H54 (cell line): ENCODE results near the gene SAMD4B.
"Not testable (repeated sequence)": the region's sequence is repeated elsewhere in the genome, so short reads cannot be mapped to it uniquely, and the experiment has no call there.

ENCODE experiments used
- DNase-seq: peaks from one replicate; pipeline ENCODE4 v3.0.0; 2011; ENCODE audit warnings: low spot score, mixed read lengths; ENCODE audit not compliant: insufficient read length
- FAIRE-seq: peaks from 3 replicates; lab custom pipeline; 2011; peaks lifted over from hg19 to GRCh38; lab: Jason Lieb, UNC
- POLR2A ChIP-seq: IDR thresholded peaks from 2 replicates; pipeline ENCODE4 v1.6.1; 2011; ENCODE audit warnings: low read depth, mild to moderate bottlenecking, low read length

Gene SAMD4B

GRCh38 chr19:39319098-39319891 is 22.9 kb upstream of the SAMD4B start:
- no peak for FAIRE-seq

GRCh38 chr19:39319892-39320248 is 22.4 kb upstream of the SAMD4B start:
- no peak for FAIRE-seq
- TF ChIP-seq POLR2A: no peak
- DNase-seq: no peak

More at GRCh38 chr19:39319098-39319891, 22.9 kb upstream of the SAMD4B start:
- no peak for TF ChIP-seq POLR2A
- no peak for DNase-seq

- TF ChIP-seq POLR2A: no peak
- FAIRE-seq (no peak), DNase-seq (no peak)
Measured at GRCh38 chr19:39321117-39321831, 20.9 kb upstream of the SAMD4B start.

- no peak for FAIRE-seq
- DNase-seq: no peak
- no peak for TF ChIP-seq POLR2A
Measured at GRCh38 chr19:39321832-39322176, 20.4 kb upstream of the SAMD4B start.

- DNase-seq (no peak), FAIRE-seq (no peak)
- TF ChIP-seq POLR2A: no peak
Measured at GRCh38 chr19:39324242-39324842, 17.9 kb upstream of the SAMD4B start.

DNA sequence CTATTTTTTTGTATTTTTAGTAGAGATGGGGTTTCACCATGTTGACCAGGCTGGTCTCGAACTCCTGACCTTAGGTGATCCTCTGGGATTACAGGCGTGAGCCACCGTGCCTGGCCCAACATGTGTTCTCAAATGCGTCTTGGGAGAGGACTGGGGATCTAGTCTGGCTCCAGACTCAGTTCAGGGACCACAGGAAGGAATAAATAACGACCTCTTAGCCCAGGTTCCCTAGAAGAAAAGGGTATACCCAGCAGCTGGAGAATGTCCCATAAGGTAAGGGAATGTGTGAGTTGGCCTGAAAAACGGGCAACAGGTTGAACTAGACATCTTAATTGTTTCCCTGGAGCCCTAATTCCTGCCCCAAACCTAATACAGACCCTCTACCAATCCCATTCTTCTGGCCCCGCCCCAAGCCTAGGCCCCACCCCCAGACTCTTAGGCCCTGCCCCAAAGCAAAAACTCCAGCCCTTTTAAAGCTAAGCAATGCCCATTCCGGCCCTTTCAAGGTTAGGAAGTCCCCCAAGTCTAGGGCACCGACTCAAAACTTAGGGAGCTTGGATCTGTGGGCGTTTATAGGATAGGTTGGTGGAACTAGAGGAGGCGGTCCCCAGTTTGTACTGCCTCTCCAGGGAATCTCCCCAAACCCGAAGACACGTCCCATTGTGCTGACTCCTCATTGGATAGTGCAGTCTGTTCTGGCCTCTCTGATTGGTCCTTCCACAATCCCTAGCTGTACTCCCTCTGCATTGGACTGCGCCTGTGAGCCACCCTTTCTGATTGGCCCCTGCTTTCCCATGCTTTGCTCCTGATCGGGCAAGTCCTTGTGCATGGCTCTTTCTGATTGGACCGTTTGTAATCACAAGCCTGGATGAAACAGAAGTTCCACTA is 16.2 kb upstream of the SAMD4B start:
- DNase-seq (peak; percentile 75), FAIRE-seq (no peak)
- no peak for TF ChIP-seq POLR2A

DNA sequence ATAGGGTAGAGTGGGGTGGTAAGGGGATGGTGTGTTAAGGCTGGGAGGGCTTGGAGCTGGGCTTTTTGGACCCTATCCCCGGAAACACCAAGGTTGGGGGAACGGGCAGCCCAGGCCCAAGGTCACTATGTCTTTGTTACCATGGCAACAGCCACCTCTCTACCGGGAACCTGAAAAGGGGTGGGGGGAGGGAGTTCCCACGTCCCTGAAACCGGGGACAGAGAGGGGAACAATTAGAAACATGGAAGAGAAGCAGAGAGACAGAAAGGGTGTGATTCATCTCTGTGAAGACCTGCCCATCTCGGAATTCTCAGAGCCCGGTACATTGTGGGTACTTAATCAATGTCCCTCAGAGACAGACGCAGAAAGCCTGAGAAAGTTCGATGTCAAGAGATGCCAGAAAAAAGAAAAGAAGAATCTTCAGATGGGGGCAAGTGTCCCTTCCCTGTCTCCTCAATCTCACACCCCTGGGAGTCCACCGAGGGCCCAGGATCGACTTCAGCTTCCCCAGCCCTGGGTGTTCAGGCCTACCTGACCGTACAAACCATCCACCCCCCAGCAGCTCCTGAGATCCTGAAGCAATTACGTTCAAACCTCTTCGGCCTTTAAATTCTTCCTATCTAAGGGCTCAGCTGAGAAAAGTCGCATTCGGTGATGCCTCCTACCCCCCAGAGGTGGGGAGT is 14.7 kb upstream of the SAMD4B start:
- no peak for FAIRE-seq
- no peak for TF ChIP-seq POLR2A
- DNase-seq: no peak

GRCh38 chr19:39328046-39328705 is 14.0 kb upstream of the SAMD4B start:
- no peak for TF ChIP-seq POLR2A
- DNase-seq (peak; percentile 90), FAIRE-seq (no peak)

GRCh38 chr19:39329948-39330347 is 12.3 kb upstream of the SAMD4B start:
- DNase-seq: no peak
- TF ChIP-seq POLR2A: no peak
- FAIRE-seq: no peak

GRCh38 chr19:39332293-39332692 is 9.9 kb upstream of the SAMD4B start:
- no peak for FAIRE-seq
- no peak for TF ChIP-seq POLR2A
- DNase-seq: no peak

GRCh38 chr19:39332738-39333137 is 9.5 kb upstream of the SAMD4B start:
- DNase-seq, FAIRE-seq: not testable (repeated sequence)

- DNase-seq (no peak), FAIRE-seq (no peak)
- no peak for TF ChIP-seq POLR2A
Measured at GRCh38 chr19:39333507-39333906, 8.7 kb upstream of the SAMD4B start.

DNA sequence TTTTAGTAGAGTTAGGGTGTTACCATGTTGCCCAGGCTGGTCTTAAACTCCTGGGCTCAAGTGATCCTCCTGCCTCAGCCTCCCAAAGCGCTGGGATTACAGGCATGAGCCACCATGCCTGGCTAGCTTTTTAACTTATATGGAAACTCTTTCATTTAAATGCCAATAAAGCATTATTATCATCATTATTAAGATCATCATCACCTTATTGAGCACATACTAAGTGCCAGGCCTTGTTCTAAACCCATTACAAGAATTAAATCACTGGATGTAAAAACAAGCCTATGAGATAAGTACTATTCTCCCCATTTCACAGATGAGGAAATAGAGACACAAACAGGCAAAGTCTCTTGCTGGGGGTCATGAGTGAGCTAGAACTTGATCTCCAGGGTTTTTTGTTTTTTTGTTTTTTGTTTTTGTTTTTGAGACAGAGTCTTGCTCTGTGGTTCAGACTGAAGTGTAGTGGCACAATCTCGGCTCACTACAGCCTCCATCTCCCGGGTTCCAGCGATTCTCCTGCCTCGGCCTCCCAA is 7.7 kb upstream of the SAMD4B start:
- FAIRE-seq (no peak), DNase-seq (no peak)
- TF ChIP-seq POLR2A: no peak
